ENCODE data around the gene GIMD1. TPM values are rescaled to one million over a fixed set of nuclear protein-coding genes. Genes with fewer than 3 reads are reported as not detected.

The GIMD1 gene
- polyA plus RNA-seq, 1 experiment, result not detected

DNA sequence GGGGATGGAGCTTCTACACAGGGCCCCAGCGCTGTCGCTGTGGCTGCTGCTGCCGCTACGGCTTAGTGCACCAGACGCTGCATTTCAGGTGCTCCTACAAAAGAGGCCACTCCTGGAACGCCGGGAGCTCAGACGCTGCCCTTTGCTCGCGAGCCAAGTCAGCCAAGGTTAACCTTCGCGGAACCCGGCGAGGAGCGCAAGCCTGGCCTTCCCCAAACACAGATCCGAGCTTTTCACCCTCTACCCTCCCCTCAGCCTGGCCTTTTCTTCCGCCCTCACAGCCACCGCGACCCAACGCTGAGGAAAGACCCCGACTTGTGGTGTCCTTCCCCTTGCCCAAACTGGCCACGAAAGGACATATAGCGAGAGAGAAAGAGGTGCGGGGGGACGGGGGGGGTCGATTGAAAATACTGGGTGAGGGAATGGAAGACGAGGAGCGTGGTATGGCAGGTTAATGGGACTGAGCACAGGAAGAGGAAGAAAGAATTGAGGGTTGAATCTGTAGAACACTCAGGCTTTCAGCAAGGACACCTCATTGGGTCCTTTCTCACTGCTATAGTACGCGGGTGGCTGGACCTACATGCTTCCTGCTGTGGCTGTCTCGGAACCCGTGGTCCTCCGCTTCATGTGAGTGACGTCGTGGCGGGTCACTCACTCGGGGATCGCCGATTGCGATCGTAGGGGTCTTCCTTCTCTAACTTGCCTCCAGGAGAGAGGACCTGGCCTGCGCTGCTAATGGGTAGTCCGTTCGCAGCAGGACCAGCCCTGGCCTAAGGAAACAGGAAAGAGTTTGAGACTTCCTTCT, 52.4 kb downstream of the GIMD1 start, which contains the start of the genes AIMP1 and TBCK:
Gene AIMP1 (plus strand): TSS at position 583 of the 805 bp plus-strand sequence. CDS start 8,460 bp downstream, outside the sequence.
Gene TBCK (minus strand): TSS at position 242 of the 805 bp plus-strand sequence. CDS start 7,249 bp downstream, outside the sequence.
- Histone ChIP-seq H3K4me3 (ENCODE audit: low read depth, low read length) (peak within 1 kb of the TSS; percentile 93), H3K27ac (ENCODE audit: low read depth, low read length) (peak within 1 kb of the TSS; percentile 96), H3K9me3 (ENCODE audit: control insufficient read depth, insufficient read depth, low read length) (no peaks in the 10 kb centered on the region; the same call in 1 of the 2 replicates), H3K27me3 (ENCODE audit: control insufficient read depth, insufficient read depth, low read length) (no peaks in the 10 kb centered on the region)
- peak; percentile 71 for DNase-seq (ENCODE audit: low read depth, low spot score)
- POLR2A ChIA-PET, result interaction anchor here (0.6 to 1.0 kb wide), 3 partner anchors 43 to 50 kb away, joined by 3 read pairs; no protein-coding TSS in a partner anchor
- CTCF ChIA-PET, result interaction anchor here (1.0 to 1.8 kb wide), 2 partner anchors 12 to 50 kb away, joined by 3 to 6 read pairs; no protein-coding TSS in a partner anchor
- TF ChIP-seq, protein P1, sequence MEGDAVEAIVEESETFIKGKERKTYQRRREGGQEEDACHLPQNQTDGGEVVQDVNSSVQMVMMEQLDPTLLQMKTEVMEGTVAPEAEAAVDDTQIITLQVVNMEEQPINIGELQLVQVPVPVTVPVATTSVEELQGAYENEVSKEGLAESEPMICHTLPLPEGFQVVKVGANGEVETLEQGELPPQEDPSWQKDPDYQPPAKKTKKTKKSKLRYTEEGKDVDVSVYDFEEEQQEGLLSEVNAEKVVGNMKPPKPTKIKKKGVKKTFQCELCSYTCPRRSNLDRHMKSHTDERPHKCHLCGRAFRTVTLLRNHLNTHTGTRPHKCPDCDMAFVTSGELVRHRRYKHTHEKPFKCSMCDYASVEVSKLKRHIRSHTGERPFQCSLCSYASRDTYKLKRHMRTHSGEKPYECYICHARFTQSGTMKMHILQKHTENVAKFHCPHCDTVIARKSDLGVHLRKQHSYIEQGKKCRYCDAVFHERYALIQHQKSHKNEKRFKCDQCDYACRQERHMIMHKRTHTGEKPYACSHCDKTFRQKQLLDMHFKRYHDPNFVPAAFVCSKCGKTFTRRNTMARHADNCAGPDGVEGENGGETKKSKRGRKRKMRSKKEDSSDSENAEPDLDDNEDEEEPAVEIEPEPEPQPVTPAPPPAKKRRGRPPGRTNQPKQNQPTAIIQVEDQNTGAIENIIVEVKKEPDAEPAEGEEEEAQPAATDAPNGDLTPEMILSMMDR (IDR thresholded peaks at IDR 0.05; ENCODE audit: low read depth, low read length), result no peak

DNA sequence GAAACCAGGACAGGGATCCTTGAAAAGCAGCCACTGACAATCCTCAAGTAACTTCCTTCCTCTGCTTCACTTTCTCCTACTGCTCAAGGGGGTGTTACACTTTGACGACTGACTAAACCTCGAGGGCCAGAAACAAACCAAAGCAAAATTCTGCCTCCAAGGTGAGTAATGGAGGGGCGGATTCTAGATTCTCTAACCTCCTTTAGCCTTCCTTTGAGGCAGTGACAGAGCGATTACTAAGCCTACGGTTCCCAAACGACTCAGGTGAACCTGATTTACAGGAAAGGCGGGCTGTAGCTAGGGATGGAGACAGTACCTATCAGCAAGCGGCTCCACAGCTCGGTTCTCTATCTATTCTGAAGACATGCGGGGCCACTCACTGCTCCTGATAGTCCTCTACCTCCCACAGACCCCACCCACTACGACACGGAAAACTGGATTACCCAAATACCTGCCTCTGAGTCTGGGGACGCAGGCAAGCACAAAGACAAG, 53.1 kb downstream of the GIMD1 start:
- ChIA-PET CTCF (interaction anchor here (1.0 to 1.8 kb wide), 2 partner anchors 13 to 49 kb away, joined by 3 to 6 read pairs; no protein-coding TSS in a partner anchor), POLR2A (interaction anchor here (0.6 to 1.0 kb wide), 3 partner anchors 43 to 50 kb away, joined by 3 read pairs; no protein-coding TSS in a partner anchor)
- Histone ChIP-seq H3K9me3 (ENCODE audit: control insufficient read depth, insufficient read depth, low read length) (no peaks in the 10 kb centered on the region), H3K4me3 (ENCODE audit: low read depth, low read length) (peak overlapping the region; percentile 93), H3K27ac (ENCODE audit: low read depth, low read length) (peak overlapping the region; percentile 96), H3K27me3 (ENCODE audit: control insufficient read depth, insufficient read depth, low read length) (no peaks in the 10 kb centered on the region)
- no peak for DNase-seq (ENCODE audit: low read depth, low spot score)
- TF ChIP-seq, protein P1 (IDR thresholded peaks at IDR 0.05; ENCODE audit: low read depth, low read length), result no peak

DNA sequence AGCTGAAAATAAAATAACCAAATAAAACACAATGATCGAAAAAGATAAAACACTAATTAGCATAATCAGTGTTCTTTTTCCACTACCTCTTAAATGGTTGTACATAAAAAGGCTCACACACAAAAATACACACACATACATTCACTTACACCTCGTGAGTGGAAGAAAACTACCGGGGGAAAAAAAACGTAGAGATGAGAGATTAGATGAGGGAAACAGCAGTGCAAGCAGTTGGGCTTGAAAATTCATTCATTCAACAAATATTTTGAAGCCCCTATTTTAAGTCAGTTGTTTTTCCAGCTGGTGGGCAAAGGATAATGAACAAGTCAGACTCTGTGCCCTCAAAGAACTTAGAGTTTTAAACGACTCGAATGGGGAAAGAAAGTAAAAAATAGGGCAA, 53.6 kb downstream of the GIMD1 start:
- TF ChIP-seq, protein P1 (IDR thresholded peaks at IDR 0.05; ENCODE audit: low read depth, low read length), result no peak
- POLR2A ChIA-PET, result no interaction called here

DNA sequence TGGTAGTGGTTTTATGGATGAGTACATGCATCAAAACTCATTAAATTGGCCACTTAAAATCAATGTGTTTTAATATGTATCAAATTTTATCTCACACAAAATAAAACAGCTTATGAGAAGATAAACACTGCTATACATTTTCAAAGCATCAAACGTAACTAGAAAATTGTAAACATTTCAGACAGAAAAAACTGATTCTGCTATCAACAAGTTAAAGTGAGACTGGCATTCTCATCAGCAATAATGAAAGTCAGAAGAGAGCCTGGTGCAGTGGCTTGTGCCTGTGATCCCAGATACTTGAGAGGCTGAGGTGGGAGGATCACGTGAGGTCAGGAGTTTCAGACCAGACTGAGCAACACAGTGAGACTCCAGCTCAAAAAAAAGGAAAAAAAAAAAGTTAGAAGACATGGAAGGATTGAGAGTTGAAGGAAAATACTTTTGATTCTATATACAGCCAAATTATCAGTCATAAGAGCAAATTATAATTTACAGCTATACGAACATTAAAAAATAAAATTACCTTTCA, 55.5 kb downstream of the GIMD1 start:
- no peak for DNase-seq (ENCODE audit: low read depth, low spot score)
- Histone ChIP-seq H3K27me3 (ENCODE audit: control insufficient read depth, insufficient read depth, low read length) (no peaks in the 10 kb centered on the region), H3K4me3 (ENCODE audit: low read depth, low read length) (no peak overlapping the region), H3K27ac (ENCODE audit: low read depth, low read length) (no peak overlapping the region), H3K9me3 (ENCODE audit: control insufficient read depth, insufficient read depth, low read length) (no peaks in the 10 kb centered on the region)
- ChIA-PET CTCF (interaction anchor here (1.0 to 1.5 kb wide), 3 partner anchors 15 to 57 kb away, joined by 3 to 5 read pairs (median 3); no protein-coding TSS in a partner anchor), POLR2A (no interaction called here)
- TF ChIP-seq, protein P1 (IDR thresholded peaks at IDR 0.05; ENCODE audit: low read depth, low read length), result no peak

More for the DNA sequence above, 53.6 kb downstream of the GIMD1 start:
- no peak for DNase-seq (ENCODE audit: low read depth, low spot score)
- Histone ChIP-seq H3K27ac (ENCODE audit: low read depth, low read length) (no peak overlapping the region), H3K9me3 (ENCODE audit: control insufficient read depth, insufficient read depth, low read length) (no peaks in the 10 kb centered on the region), H3K27me3 (ENCODE audit: control insufficient read depth, insufficient read depth, low read length) (no peaks in the 10 kb centered on the region), H3K4me3 (ENCODE audit: low read depth, low read length) (peak overlapping the region; percentile 93)
- CTCF ChIA-PET, result interaction anchor here (1.0 to 1.8 kb wide), 2 partner anchors 14 to 48 kb away, joined by 3 to 6 read pairs; no protein-coding TSS in a partner anchor

Measured in AG04450 (cell line).